HEK293 (cell line): ENCODE results near the gene SF3B6.

Experiments used
- CTCF ChIA-PET: fragments of 350-600 bp; formaldehyde crosslinking; extraction: SDS; loops from one replicate; lab custom pipeline; 2021; ENCODE audit warnings: antibody characterized with exemption; lab: Yijun Ruan, JAX
- POLR2A ChIA-PET: fragments of 300-600 bp; formaldehyde crosslinking; extraction: SDS; loops from one replicate; lab custom pipeline; 2020; ENCODE audit warnings: antibody characterized with exemption, inconsistent platforms; lab: Yijun Ruan, JAX
- H3K27ac ChIP-seq: fragments of 200-500 bp; sonication (Bioruptor generic); 2 replicates; pipeline ENCODE4 v1.5.1; 2014; ENCODE audit warnings: low read depth, low read length, control low read depth, inconsistent platforms; ENCODE audit errors: extremely low read depth
- H3K36me3 ChIP-seq, 2 experiments: fragments of 200-500 bp in 1 of 2; sonication (Bioruptor generic) in 1 of 2; 1 replicate in 1 of 2; 2 replicates in 1 of 2; pipeline ENCODE4 v1.5.1; 2014 to 2017; ENCODE audit warnings: inconsistent platforms in 2 of 2, low read length in 2 of 2; ENCODE audit not compliant: control insufficient read depth in 2 of 2, insufficient read depth in 1 of 2
- H3K4me1 ChIP-seq: fragments of 200-500 bp; sonication (Bioruptor generic); 2 replicates; pipeline ENCODE4 v1.5.1; 2014; ENCODE audit warnings: mild to moderate bottlenecking, low read length, inconsistent platforms; ENCODE audit not compliant: control insufficient read depth, insufficient read depth
- H3K4me3 ChIP-seq: 2 replicates; pipeline ENCODE4 v1.5.1; 2011; ENCODE audit warnings: low read depth, mild to moderate bottlenecking, control low read depth, low read length, moderate library complexity
- H3K9me3 ChIP-seq: fragments of 200-500 bp; sonication (Bioruptor generic); 2 replicates; pipeline ENCODE4 v1.5.1; 2014; ENCODE audit warnings: low read depth, low read length, inconsistent platforms; ENCODE audit not compliant: control insufficient read depth, insufficient read depth
- BCL11A ChIP-seq: fragments of 450-650 bp; formaldehyde crosslinking; IDR thresholded peaks from 2 replicates; pipeline ENCODE4 v1.5.1; 2016; ENCODE audit warnings: low read depth, missing biosample characterization, missing genetic modification characterization
- GLI2 ChIP-seq: fragments of 450-650 bp; formaldehyde crosslinking; IDR thresholded peaks from 2 replicates; pipeline ENCODE4; 2017; ENCODE audit warnings: missing biosample characterization, missing genetic modification characterization, low read depth, borderline replicate concordance
- GLIS1 ChIP-seq: fragments of 450-650 bp; formaldehyde crosslinking; IDR thresholded peaks from 2 replicates; pipeline ENCODE4 v1.5.1; 2016; ENCODE audit warnings: missing biosample characterization, missing genetic modification characterization
- HOXA7 ChIP-seq: sonication (generic); formaldehyde crosslinking; IDR thresholded peaks from 2 replicates; pipeline ENCODE4 v1.8.1; 2022; ENCODE audit warnings: missing genetic modification reagents, borderline replicate concordance
- REPIN1 ChIP-seq: fragments of 450-650 bp; formaldehyde crosslinking; IDR thresholded peaks from 2 replicates; pipeline ENCODE4 v1.5.1; 2017; ENCODE audit warnings: missing biosample characterization, missing genetic modification characterization, low read depth
- TCF7L2 ChIP-seq: IDR thresholded peaks from 2 replicates; pipeline ENCODE4 v1.6.1; 2011; ENCODE audit warnings: low read depth, mild to moderate bottlenecking, inconsistent platforms, low read length, moderate library complexity, borderline replicate concordance
- ZBTB8A ChIP-seq: fragments of 450-650 bp; formaldehyde crosslinking; IDR thresholded peaks from 2 replicates; pipeline ENCODE4 v1.5.1; 2016; ENCODE audit warnings: missing biosample characterization, missing genetic modification characterization
- ZFHX2 ChIP-seq: fragments of 450-650 bp; formaldehyde crosslinking; conservative IDR thresholded peaks from 2 replicates; pipeline ENCODE4 v1.5.1; 2016; ENCODE audit warnings: missing biosample characterization, missing genetic modification characterization
- ZFP69B ChIP-seq: fragments of 450-650 bp; formaldehyde crosslinking; IDR thresholded peaks from 2 replicates; pipeline ENCODE4 v1.5.1; 2016; ENCODE audit warnings: missing biosample characterization, missing genetic modification characterization
- ZNF133 ChIP-seq: fragments of 450-650 bp; formaldehyde crosslinking; IDR thresholded peaks from 2 replicates; pipeline ENCODE4 v1.5.1; 2016; ENCODE audit warnings: missing biosample characterization, missing genetic modification characterization
- ZNF202 ChIP-seq: fragments of 450-650 bp; formaldehyde crosslinking; IDR thresholded peaks from 2 replicates; pipeline ENCODE4 v1.5.1; 2016; ENCODE audit warnings: missing biosample characterization, missing genetic modification characterization, borderline replicate concordance
- ZNF302 ChIP-seq: fragments of 450-650 bp; formaldehyde crosslinking; IDR thresholded peaks from 2 replicates; pipeline ENCODE4 v1.5.1; 2016; ENCODE audit warnings: missing biosample characterization, missing genetic modification characterization, low read depth
- ZNF335 ChIP-seq: fragments of 450-650 bp; formaldehyde crosslinking; conservative IDR thresholded peaks from 2 replicates; pipeline ENCODE4 v1.5.1; 2016; ENCODE audit warnings: missing biosample characterization, missing genetic modification characterization
- ZNF473 ChIP-seq: fragments of 450-650 bp; formaldehyde crosslinking; IDR thresholded peaks from 2 replicates; pipeline ENCODE4 v1.5.1; 2017; ENCODE audit warnings: missing biosample characterization, missing genetic modification characterization
- ZNF510 ChIP-seq: fragments of 450-650 bp; formaldehyde crosslinking; IDR thresholded peaks from 2 replicates; pipeline ENCODE4 v1.5.1; 2018; ENCODE audit warnings: mild to moderate bottlenecking, missing genetic modification characterization, missing biosample characterization; ENCODE audit not compliant: insufficient replicate concordance
- ZNF530 ChIP-seq: fragments of 450-650 bp; formaldehyde crosslinking; IDR thresholded peaks from 2 replicates; pipeline ENCODE4 v1.5.1; 2016; ENCODE audit warnings: low read depth, missing biosample characterization, missing genetic modification characterization
- ZNF658 ChIP-seq: fragments of 450-650 bp; formaldehyde crosslinking; IDR thresholded peaks from 2 replicates; pipeline ENCODE4; 2016; ENCODE audit warnings: missing biosample characterization, missing genetic modification characterization
- ZNF660 ChIP-seq: fragments of 450-650 bp; IDR thresholded peaks from 2 replicates; pipeline ENCODE4 v1.5.1; 2018; ENCODE audit warnings: missing biosample characterization, mild to moderate bottlenecking, missing genetic modification characterization
- ZNF701 ChIP-seq: fragments of 450-650 bp; formaldehyde crosslinking; IDR thresholded peaks from 2 replicates; pipeline ENCODE4 v1.5.1; 2016; ENCODE audit warnings: missing biosample characterization, missing genetic modification characterization
- TF ChIP-seq, protein P1 (sequence below): fragments of 450-650 bp; formaldehyde crosslinking; IDR thresholded peaks from 2 replicates; pipeline ENCODE4 v1.5.1; 2016; ENCODE audit warnings: missing biosample characterization, missing genetic modification characterization
- TF ChIP-seq, protein P2 (sequence below): fragments of 450-650 bp; formaldehyde crosslinking; IDR thresholded peaks from 2 replicates; pipeline ENCODE4 v1.5.1; 2016; ENCODE audit warnings: missing biosample characterization, missing genetic modification characterization
- TF ChIP-seq, protein P3 (sequence below): fragments of 450-650 bp; formaldehyde crosslinking; IDR thresholded peaks from 2 replicates; pipeline ENCODE4 v1.5.1; 2016; ENCODE audit warnings: missing biosample characterization, missing genetic modification characterization
- TF ChIP-seq, protein P4 (sequence below): fragments of 450-650 bp; formaldehyde crosslinking; conservative IDR thresholded peaks from 2 replicates; pipeline ENCODE4 v1.5.1; 2016; ENCODE audit warnings: low read depth, missing biosample characterization, missing genetic modification characterization
- TF ChIP-seq, protein P5 (sequence below): sonication (generic); formaldehyde crosslinking; IDR thresholded peaks from 2 replicates; pipeline ENCODE4 v1.8.1; 2022; ENCODE audit warnings: mild to moderate bottlenecking, moderate library complexity, missing genetic modification reagents
- TF ChIP-seq, protein P6 (sequence below): fragments of 450-650 bp; formaldehyde crosslinking; IDR thresholded peaks from 2 replicates; pipeline ENCODE4 v1.5.1; 2016; ENCODE audit warnings: missing biosample characterization, missing genetic modification characterization

Gene SF3B6

DNA sequence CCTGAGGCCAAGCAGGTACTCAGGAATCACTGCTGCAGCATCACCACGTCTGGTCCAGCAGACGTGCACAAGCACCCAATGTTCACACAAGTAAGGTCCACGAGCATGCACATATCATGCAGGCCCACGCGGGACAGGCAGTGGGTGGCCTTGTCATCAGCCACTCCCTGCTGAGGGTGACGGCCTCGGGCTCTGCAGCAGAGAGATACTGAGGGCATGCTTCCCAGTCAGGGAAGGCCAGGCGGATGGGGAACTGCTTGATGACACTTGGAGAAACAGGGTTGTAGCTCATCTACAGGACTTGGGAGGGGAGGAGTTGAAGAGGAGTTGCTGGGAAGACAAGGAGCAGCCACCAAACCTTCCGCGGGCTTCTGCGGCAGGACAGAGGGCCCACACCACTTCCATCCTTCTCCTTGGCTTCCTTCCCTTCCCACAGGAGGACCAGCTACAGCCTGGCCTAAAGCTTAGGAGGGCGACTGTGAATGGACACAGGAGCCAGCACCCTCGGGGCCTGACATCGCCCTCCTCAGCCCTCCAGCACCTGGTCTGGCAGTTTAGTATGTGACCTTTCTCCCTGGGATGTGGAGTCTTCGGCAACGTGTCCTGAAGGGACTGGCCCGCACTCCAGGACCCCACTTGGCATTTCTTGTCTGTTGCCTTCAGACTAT is 51.0 kb downstream of the SF3B6 start (continued):
- TF ChIP-seq, protein P1, sequence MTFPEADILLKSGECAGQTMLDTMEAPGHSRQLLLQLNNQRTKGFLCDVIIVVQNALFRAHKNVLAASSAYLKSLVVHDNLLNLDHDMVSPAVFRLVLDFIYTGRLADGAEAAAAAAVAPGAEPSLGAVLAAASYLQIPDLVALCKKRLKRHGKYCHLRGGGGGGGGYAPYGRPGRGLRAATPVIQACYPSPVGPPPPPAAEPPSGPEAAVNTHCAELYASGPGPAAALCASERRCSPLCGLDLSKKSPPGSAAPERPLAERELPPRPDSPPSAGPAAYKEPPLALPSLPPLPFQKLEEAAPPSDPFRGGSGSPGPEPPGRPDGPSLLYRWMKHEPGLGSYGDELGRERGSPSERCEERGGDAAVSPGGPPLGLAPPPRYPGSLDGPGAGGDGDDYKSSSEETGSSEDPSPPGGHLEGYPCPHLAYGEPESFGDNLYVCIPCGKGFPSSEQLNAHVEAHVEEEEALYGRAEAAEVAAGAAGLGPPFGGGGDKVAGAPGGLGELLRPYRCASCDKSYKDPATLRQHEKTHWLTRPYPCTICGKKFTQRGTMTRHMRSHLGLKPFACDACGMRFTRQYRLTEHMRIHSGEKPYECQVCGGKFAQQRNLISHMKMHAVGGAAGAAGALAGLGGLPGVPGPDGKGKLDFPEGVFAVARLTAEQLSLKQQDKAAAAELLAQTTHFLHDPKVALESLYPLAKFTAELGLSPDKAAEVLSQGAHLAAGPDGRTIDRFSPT (tag by site-specific recombination), result no peak
- TF ChIP-seq ZNF133 (tag by site-specific recombination) (no peak), ZNF335 (tag by site-specific recombination) (no peak), ZNF530 (no peak), ZNF302 (tag by site-specific recombination) (no peak)
- TF ChIP-seq, all 188 proteins: peak for 0

DNA sequence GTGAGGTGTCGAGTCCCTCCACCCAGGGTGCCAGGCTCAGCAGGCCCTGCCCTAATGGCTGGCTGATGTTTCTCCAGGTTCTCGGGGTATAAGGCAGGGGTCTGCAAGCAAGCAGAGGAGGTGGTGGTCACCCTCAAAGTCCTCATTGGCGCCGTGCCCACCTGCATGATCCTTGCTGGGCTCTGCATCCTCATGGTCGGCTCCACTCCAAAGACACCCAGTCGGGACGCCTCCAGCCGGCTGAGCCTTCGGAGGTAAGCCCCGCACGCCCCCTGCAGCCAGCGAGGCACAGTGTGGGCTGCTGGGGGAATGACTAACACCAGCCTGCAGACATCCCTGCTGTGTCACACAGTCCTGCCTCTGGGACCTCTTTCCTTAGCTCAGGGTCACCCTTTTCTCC is 52.1 kb downstream of the SF3B6 start:
- peaks cover 0 to 36% of the 10 kb centered on the region in 2 experiments; a peak in 2 of 3 replicates for H3K36me3 ChIP-seq
- no peak overlapping the region for H3K27ac ChIP-seq
- ChIA-PET POLR2A (no interaction called here), CTCF (interaction anchor here (0.6 kb wide), 1 partner anchor 99 kb away, joined by 3 read pairs; no protein-coding TSS in a partner anchor)
- H3K4me1 ChIP-seq, result no peaks in the 10 kb centered on the region
- H3K9me3 ChIP-seq, result no peaks in the 10 kb centered on the region
- H3K4me3 ChIP-seq, result no peak overlapping the region
- TF ChIP-seq GLIS1 (peak; percentile 25; the same call in 1 of the 2 replicates), GLI2 (no peak), ZNF658 (no peak), HOXA7 (no peak), ZNF701 (tag by site-specific recombination) (no peak), ZNF202 (tag by site-specific recombination) (no peak), ZBTB8A (tag by site-specific recombination) (0 out of 2 replicates have a peak, but pooled peaks have one; percentile 25), ZNF510 (tag by site-specific recombination) (no peak), ZFP69B (tag by site-specific recombination) (no peak), ZFHX2 (peak; percentile 41; the same call in 1 of the 2 replicates), ZNF660 (tag by site-specific recombination) (no peak), TCF7L2 (no peak), REPIN1 (tag by site-specific recombination) (no peak), BCL11A (tag by site-specific recombination) (no peak), ZNF473 (tag by site-specific recombination) (no peak)
- TF ChIP-seq, protein P2, sequence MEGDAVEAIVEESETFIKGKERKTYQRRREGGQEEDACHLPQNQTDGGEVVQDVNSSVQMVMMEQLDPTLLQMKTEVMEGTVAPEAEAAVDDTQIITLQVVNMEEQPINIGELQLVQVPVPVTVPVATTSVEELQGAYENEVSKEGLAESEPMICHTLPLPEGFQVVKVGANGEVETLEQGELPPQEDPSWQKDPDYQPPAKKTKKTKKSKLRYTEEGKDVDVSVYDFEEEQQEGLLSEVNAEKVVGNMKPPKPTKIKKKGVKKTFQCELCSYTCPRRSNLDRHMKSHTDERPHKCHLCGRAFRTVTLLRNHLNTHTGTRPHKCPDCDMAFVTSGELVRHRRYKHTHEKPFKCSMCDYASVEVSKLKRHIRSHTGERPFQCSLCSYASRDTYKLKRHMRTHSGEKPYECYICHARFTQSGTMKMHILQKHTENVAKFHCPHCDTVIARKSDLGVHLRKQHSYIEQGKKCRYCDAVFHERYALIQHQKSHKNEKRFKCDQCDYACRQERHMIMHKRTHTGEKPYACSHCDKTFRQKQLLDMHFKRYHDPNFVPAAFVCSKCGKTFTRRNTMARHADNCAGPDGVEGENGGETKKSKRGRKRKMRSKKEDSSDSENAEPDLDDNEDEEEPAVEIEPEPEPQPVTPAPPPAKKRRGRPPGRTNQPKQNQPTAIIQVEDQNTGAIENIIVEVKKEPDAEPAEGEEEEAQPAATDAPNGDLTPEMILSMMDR (tag by site-specific recombination), result peak; percentile 75
- TF ChIP-seq, protein P3, sequence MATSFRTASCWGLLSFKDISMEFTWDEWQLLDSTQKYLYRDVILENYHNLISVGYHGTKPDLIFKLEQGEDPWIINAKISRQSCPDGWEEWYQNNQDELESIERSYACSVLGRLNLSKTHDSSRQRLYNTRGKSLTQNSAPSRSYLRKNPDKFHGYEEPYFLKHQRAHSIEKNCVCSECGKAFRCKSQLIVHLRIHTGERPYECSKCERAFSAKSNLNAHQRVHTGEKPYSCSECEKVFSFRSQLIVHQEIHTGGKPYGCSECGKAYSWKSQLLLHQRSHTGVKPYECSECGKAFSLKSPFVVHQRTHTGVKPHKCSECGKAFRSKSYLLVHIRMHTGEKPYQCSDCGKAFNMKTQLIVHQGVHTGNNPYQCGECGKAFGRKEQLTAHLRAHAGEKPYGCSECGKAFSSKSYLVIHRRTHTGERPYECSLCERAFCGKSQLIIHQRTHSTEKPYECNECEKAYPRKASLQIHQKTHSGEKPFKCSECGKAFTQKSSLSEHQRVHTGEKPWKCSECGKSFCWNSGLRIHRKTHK (tag by site-specific recombination), result no peak
- TF ChIP-seq, protein P4, sequence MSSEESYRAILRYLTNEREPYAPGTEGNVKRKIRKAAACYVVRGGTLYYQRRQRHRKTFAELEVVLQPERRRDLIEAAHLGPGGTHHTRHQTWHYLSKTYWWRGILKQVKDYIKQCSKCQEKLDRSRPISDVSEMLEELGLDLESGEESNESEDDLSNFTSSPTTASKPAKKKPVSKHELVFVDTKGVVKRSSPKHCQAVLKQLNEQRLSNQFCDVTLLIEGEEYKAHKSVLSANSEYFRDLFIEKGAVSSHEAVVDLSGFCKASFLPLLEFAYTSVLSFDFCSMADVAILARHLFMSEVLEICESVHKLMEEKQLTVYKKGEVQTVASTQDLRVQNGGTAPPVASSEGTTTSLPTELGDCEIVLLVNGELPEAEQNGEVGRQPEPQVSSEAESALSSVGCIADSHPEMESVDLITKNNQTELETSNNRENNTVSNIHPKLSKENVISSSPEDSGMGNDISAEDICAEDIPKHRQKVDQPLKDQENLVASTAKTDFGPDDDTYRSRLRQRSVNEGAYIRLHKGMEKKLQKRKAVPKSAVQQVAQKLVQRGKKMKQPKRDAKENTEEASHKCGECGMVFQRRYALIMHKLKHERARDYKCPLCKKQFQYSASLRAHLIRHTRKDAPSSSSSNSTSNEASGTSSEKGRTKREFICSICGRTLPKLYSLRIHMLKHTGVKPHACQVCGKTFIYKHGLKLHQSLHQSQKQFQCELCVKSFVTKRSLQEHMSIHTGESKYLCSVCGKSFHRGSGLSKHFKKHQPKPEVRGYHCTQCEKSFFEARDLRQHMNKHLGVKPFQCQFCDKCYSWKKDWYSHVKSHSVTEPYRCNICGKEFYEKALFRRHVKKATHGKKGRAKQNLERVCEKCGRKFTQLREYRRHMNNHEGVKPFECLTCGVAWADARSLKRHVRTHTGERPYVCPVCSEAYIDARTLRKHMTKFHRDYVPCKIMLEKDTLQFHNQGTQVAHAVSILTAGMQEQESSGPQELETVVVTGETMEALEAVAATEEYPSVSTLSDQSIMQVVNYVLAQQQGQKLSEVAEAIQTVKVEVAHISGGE, result no peak
- TF ChIP-seq, protein P5, sequence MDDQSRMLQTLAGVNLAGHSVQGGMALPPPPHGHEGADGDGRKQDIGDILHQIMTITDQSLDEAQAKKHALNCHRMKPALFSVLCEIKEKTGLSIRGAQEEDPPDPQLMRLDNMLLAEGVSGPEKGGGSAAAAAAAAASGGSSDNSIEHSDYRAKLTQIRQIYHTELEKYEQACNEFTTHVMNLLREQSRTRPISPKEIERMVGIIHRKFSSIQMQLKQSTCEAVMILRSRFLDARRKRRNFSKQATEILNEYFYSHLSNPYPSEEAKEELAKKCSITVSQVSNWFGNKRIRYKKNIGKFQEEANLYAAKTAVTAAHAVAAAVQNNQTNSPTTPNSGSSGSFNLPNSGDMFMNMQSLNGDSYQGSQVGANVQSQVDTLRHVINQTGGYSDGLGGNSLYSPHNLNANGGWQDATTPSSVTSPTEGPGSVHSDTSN (CRISPR knock-in tag), result no peak
- TF ChIP-seq, protein P6, sequence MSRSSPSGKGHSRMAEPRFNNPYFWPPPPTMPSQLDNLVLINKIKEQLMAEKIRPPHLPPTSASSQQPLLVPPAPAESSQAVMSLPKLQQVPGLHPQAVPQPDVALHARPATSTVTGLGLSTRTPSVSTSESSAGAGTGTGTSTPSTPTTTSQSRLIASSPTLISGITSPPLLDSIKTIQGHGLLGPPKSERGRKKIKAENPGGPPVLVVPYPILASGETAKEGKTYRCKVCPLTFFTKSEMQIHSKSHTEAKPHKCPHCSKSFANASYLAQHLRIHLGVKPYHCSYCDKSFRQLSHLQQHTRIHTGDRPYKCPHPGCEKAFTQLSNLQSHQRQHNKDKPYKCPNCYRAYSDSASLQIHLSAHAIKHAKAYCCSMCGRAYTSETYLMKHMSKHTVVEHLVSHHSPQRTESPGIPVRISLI (tag by site-specific recombination), result no peak
